K562 (cell line): ENCODE results near the gene DLX2. TPM values are rescaled to one million over a fixed set of nuclear protein-coding genes. Genes with fewer than 3 reads are reported as not detected.

ENCODE experiments used
- ATF6 ChIP-seq: sonication (generic); formaldehyde crosslinking; IDR thresholded peaks from 2 replicates; pipeline ENCODE4 v1.4.0; 2020; ENCODE audit warnings: mild to moderate bottlenecking, missing genetic modification reagents
- DPF2 ChIP-seq: fragments of 450-650 bp; IDR thresholded peaks from 2 replicates; pipeline ENCODE4 v1.6.1; 2016
- GTF2A2 ChIP-seq: IDR thresholded peaks from 2 replicates; pipeline ENCODE4 v1.6.1; 2016; ENCODE audit warnings: mild to moderate bottlenecking, missing genetic modification characterization, missing compliant biosample characterization
- HDAC3 ChIP-seq: fragments of 450-650 bp; IDR thresholded peaks from 2 replicates; pipeline ENCODE4 v1.6.1; 2018; ENCODE audit warnings: borderline replicate concordance, mild to moderate bottlenecking, moderate library complexity; ENCODE audit not compliant: partially characterized antibody
- ID3 ChIP-seq, 2 experiments: fragments of 250-450 bp in 1 of 2; fragments of 450-650 bp in 1 of 2; sonication (Bioruptor Pico) in 1 of 2; IDR thresholded peaks; 2 replicates each; pipeline versions ENCODE4 v1.6.1 to v1.8.0; 2016 to 2021; ENCODE audit warnings: mild to moderate bottlenecking in 2 of 2, moderate library complexity in 2 of 2, missing compliant biosample characterization in 1 of 2, missing genetic modification characterization in 1 of 2
- KDM4B ChIP-seq, 2 experiments: fragments of 450-650 bp in 1 of 2; sonication (generic) in 1 of 2; IDR thresholded peaks; 2 replicates each; pipeline ENCODE4 v1.6.1; 2016 to 2017; ENCODE audit warnings: borderline replicate concordance in 2 of 2, antibody characterized with exemption in 1 of 2, low read depth in 1 of 2, mild to moderate bottlenecking in 1 of 2
- MAZ ChIP-seq, 2 experiments: fragments of 450-650 bp in 1 of 2; sonication (generic) in 1 of 2; formaldehyde crosslinking; IDR thresholded peaks in 1 of 2; conservative IDR thresholded peaks in 1 of 2; 2 replicates each; pipeline versions ENCODE4 v1.4.0 to v1.5.0; 2020; ENCODE audit warnings: mild to moderate bottlenecking in 1 of 2, missing genetic modification reagents in 1 of 2
- MYBL2 ChIP-seq, 2 experiments: fragments of 450-650 bp in 1 of 2; sonication (generic) in 1 of 2; formaldehyde crosslinking in 1 of 2; IDR thresholded peaks; 2 replicates each; pipeline versions ENCODE4 v1.6.1 to v1.8.1; 2017 to 2022; ENCODE audit warnings: borderline replicate concordance in 1 of 2, inconsistent platforms in 1 of 2, low read depth in 1 of 2, mild to moderate bottlenecking in 1 of 2, missing genetic modification reagents in 1 of 2, moderate library complexity in 1 of 2
- NELFE ChIP-seq: IDR thresholded peaks from 2 replicates; pipeline ENCODE4 v1.6.1; 2011; ENCODE audit warnings: mild to moderate bottlenecking; ENCODE audit not compliant: insufficient read depth, insufficient read length
- NR4A1 ChIP-seq, 2 experiments: fragments of 250-450 bp in 1 of 2; fragments of 450-650 bp in 1 of 2; sonication (Bioruptor Pico) in 1 of 2; IDR thresholded peaks; 2 replicates each; pipeline versions ENCODE4 v1.4.0 to v1.6.1; 2016 to 2020; ENCODE audit warnings: mild to moderate bottlenecking in 2 of 2, missing compliant biosample characterization in 1 of 2, missing genetic modification characterization in 1 of 2, moderate library complexity in 1 of 2
- POLR2B ChIP-seq: fragments of 450-650 bp; IDR thresholded peaks from 2 replicates; pipeline ENCODE4 v1.6.1; 2018; ENCODE audit warnings: low read depth; ENCODE audit not compliant: partially characterized antibody
- RAD51 ChIP-seq: fragments of 450-650 bp; IDR thresholded peaks from 2 replicates; pipeline ENCODE4 v1.7.1; 2016; ENCODE audit warnings: low read depth, mild to moderate bottlenecking, borderline replicate concordance
- RBFOX2 ChIP-seq: fragments of 200-400 bp; formaldehyde crosslinking; IDR thresholded peaks from 2 replicates; pipeline ENCODE4 v1.6.1; 2017; ENCODE audit warnings: low read depth, mild to moderate bottlenecking, low read length, moderate library complexity
- RBM17 ChIP-seq: fragments of 200-400 bp; formaldehyde crosslinking; IDR thresholded peaks from 2 replicates; pipeline ENCODE4 v1.6.1; 2017; ENCODE audit warnings: low read depth, mild to moderate bottlenecking, low read length, borderline replicate concordance
- RBM25 ChIP-seq: fragments of 200-400 bp; formaldehyde crosslinking; IDR thresholded peaks from 2 replicates; pipeline ENCODE4 v1.6.1; 2018; ENCODE audit warnings: low read length, low read depth, moderate library complexity; ENCODE audit not compliant: severe bottlenecking
- SP1 ChIP-seq: sonication (generic); formaldehyde crosslinking; IDR thresholded peaks from 2 replicates; pipeline ENCODE4 v1.8.1; 2022; ENCODE audit warnings: mild to moderate bottlenecking, missing genetic modification reagents
- TAL1 ChIP-seq: fragments of 450-650 bp; IDR thresholded peaks from 2 replicates; pipeline ENCODE4 v1.6.1; 2016; ENCODE audit warnings: mild to moderate bottlenecking
- TEAD4 ChIP-seq, 2 experiments: sonication (generic) in 1 of 2; formaldehyde crosslinking in 1 of 2; IDR thresholded peaks; 2 replicates each; pipeline versions ENCODE4 v1.6.1 to v1.8.0; 2012 to 2022; ENCODE audit warnings: borderline replicate concordance in 1 of 2, inconsistent platforms in 1 of 2, low read length in 1 of 2, mild to moderate bottlenecking in 1 of 2, missing genetic modification reagents in 1 of 2
- TFAM ChIP-seq: fragments of 250-450 bp; sonication (Bioruptor Pico); conservative IDR thresholded peaks from 2 replicates; pipeline ENCODE4 v1.5.0; 2021; ENCODE audit warnings: mild to moderate bottlenecking, moderate library complexity
- ZNF232 ChIP-seq: sonication (generic); formaldehyde crosslinking; IDR thresholded peaks from 2 replicates; pipeline ENCODE4 v1.8.0; 2022; ENCODE audit warnings: mild to moderate bottlenecking, missing genetic modification reagents
- polyA plus RNA-seq, 8 experiments: library from polyadenylated mRNA; depleted of rRNA in 4 of 8; stranded (reverse) in 5 of 8; unstranded in 3 of 8; fragments of >200 nt; fragmentation: Nextera tagmentation in 2 of 8; fragmentation: Illumina TruSeq in 1 of 8; extraction: Ambion mirVana in 2 of 8; extraction: Trizol in 1 of 8; gene quantifications; 2 replicates each; pipeline versions ENCODE4 v1.2.1 to v1.2.3, GENCODE V29; 2011 to 2014; ENCODE audit warnings: inconsistent platforms in 1 of 8, missing spikeins in 1 of 8
- total RNA-seq, 7 experiments: library from RNA; depleted of rRNA in 6 of 7; stranded (reverse); fragments of >200 nt in 6 of 7; fragmentation: Illumina TruSeq in 2 of 7; extraction: Trizol in 2 of 7; gene quantifications; 2 replicates each; pipeline versions ENCODE4 v1.2.1 to v1.2.3, GENCODE V29; 2011 to 2021; ENCODE audit warnings: low replicate concordance in 1 of 7
- TF ChIP-seq, protein P1 (sequence below): fragments of 250-450 bp; sonication (Bioruptor Pico); IDR thresholded peaks from 2 replicates; pipeline ENCODE4 v1.5.0; 2020; ENCODE audit warnings: mild to moderate bottlenecking, borderline replicate concordance

The DLX2 gene
- total and polyA plus RNA-seq, 9 of the 15 experiments (the other 6 are each of a cell fraction or from before 2014, with no cell fraction given), result 0.14 to 4.3 (median 0.86) TPM

DNA sequence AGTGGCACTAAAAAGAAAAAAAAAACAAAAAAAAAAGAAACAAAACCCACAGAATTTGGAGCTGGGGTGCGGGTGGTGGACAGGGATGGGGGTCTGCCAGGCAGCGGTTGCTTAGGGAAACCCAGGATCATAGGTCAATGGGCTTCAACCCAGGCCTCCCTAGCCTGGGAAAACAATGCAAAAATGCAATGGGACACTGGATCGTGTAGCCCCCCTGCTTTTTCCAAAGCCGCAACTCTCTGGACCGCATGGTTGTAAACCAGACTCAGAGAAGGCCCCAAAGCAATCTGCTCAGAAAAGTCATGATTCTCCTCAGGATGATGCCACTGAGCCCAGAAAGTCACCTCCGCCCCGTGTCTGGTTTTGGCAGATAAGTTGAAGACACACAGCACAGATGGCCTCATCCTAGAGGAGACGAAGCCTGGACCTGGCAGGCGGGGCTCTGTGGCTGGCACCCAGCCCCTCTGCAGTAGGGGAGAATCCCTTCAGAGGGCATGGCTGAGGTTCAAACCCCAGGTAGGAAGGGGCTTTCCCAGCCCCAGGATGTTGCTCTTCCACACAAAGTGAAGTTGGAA, 5.1 kb downstream of the DLX2 start (continued):
- TF ChIP-seq RBFOX2, result no peak
- TF ChIP-seq RAD51, result no peak
- 0 out of 4 replicates have a peak, but pooled peaks of 1 of the 2 experiments have one; percentile 2 for TF ChIP-seq MAZ (CRISPR knock-in tag; conservative IDR thresholded peaks at IDR 0.05 in 1 of 2, IDR thresholded peaks at IDR 0.05 in 1 of 2)
- no peak for TF ChIP-seq ATF6
- no peak for TF ChIP-seq HDAC3
- no peak for TF ChIP-seq MYBL2 (IDR thresholded peaks at IDR 0.05; ENCODE audit: low read depth)
- no peak for TF ChIP-seq MYBL2 (CRISPR knock-in tag; IDR thresholded peaks at IDR 0.05; ENCODE audit: borderline replicate concordance)
- TF ChIP-seq TAL1, result peak; percentile 61; the same call in 1 of the 2 replicates
- no peak for TF ChIP-seq KDM4B (IDR thresholded peaks at IDR 0.05; ENCODE audit: borderline replicate concordance in 2 of 2, low read depth in 1 of 2)
- no peak for TF ChIP-seq GTF2A2 (tag)
- no peak for TF ChIP-seq SP1 (CRISPR knock-in tag)
- no peak for TF ChIP-seq TFAM (CRISPR knock-in tag)
- TF ChIP-seq ID3 (CRISPR knock-in tag; IDR thresholded peaks at IDR 0.05), result no peak
- no peak for TF ChIP-seq ID3 (tag; IDR thresholded peaks at IDR 0.05)
- TF ChIP-seq NELFE, result no peak
- TF ChIP-seq, protein P1, sequence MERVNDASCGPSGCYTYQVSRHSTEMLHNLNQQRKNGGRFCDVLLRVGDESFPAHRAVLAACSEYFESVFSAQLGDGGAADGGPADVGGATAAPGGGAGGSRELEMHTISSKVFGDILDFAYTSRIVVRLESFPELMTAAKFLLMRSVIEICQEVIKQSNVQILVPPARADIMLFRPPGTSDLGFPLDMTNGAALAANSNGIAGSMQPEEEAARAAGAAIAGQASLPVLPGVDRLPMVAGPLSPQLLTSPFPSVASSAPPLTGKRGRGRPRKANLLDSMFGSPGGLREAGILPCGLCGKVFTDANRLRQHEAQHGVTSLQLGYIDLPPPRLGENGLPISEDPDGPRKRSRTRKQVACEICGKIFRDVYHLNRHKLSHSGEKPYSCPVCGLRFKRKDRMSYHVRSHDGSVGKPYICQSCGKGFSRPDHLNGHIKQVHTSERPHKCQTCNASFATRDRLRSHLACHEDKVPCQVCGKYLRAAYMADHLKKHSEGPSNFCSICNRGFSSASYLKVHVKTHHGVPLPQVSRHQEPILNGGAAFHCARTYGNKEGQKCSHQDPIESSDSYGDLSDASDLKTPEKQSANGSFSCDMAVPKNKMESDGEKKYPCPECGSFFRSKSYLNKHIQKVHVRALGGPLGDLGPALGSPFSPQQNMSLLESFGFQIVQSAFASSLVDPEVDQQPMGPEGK (CRISPR knock-in tag), result no peak
- TF ChIP-seq TEAD4 (IDR thresholded peaks at IDR 0.05; ENCODE audit: low read length), result peak; percentile 16; the same call in 1 of the 2 replicates
- TF ChIP-seq TEAD4 (CRISPR knock-in tag; IDR thresholded peaks at IDR 0.05; ENCODE audit: borderline replicate concordance), result no peak
- TF ChIP-seq RBM17, result no peak
- TF ChIP-seq NR4A1 (CRISPR knock-in tag; IDR thresholded peaks at IDR 0.05), result no peak
- TF ChIP-seq NR4A1 (tag; IDR thresholded peaks at IDR 0.05), result no peak
- peak; percentile 48; the same call in 1 of the 2 replicates for TF ChIP-seq DPF2
- no peak for TF ChIP-seq RBM25
- TF ChIP-seq POLR2B, result no peak
- TF ChIP-seq ZNF232 (CRISPR knock-in tag), result no peak
